ENCODE measurements around the gene USP43.

- TF ChIP-seq EP300 (IDR thresholded peaks at IDR 0.05; ENCODE audit: borderline replicate concordance in 1 of 2, low read depth in 1 of 2, low read length in 1 of 2) (no peak), POLR2AphosphoS5 (IDR thresholded peaks at IDR 0.05; ENCODE audit: low read depth, low read length) (no peak), SMC3 (IDR thresholded peaks at IDR 0.05; ENCODE audit: low read depth, low read length) (no peak), CTCF (IDR thresholded peaks at IDR 0.05) (no peak), RAD21 (IDR thresholded peaks at IDR 0.05; ENCODE audit: low read length) (no peak), NFIC (IDR thresholded peaks at IDR 0.05; ENCODE audit: borderline replicate concordance) (no peak)
- TF ChIP-seq, protein P1, sequence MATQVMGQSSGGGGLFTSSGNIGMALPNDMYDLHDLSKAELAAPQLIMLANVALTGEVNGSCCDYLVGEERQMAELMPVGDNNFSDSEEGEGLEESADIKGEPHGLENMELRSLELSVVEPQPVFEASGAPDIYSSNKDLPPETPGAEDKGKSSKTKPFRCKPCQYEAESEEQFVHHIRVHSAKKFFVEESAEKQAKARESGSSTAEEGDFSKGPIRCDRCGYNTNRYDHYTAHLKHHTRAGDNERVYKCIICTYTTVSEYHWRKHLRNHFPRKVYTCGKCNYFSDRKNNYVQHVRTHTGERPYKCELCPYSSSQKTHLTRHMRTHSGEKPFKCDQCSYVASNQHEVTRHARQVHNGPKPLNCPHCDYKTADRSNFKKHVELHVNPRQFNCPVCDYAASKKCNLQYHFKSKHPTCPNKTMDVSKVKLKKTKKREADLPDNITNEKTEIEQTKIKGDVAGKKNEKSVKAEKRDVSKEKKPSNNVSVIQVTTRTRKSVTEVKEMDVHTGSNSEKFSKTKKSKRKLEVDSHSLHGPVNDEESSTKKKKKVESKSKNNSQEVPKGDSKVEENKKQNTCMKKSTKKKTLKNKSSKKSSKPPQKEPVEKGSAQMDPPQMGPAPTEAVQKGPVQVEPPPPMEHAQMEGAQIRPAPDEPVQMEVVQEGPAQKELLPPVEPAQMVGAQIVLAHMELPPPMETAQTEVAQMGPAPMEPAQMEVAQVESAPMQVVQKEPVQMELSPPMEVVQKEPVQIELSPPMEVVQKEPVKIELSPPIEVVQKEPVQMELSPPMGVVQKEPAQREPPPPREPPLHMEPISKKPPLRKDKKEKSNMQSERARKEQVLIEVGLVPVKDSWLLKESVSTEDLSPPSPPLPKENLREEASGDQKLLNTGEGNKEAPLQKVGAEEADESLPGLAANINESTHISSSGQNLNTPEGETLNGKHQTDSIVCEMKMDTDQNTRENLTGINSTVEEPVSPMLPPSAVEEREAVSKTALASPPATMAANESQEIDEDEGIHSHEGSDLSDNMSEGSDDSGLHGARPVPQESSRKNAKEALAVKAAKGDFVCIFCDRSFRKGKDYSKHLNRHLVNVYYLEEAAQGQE (IDR thresholded peaks at IDR 0.05; ENCODE audit: low read depth, low read length) = no peak
- TF ChIP-seq, protein P2, sequence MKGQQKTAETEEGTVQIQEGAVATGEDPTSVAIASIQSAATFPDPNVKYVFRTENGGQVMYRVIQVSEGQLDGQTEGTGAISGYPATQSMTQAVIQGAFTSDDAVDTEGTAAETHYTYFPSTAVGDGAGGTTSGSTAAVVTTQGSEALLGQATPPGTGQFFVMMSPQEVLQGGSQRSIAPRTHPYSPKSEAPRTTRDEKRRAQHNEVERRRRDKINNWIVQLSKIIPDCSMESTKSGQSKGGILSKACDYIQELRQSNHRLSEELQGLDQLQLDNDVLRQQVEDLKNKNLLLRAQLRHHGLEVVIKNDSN (IDR thresholded peaks at IDR 0.05; ENCODE audit: borderline replicate concordance, low read depth) = no peak
- TF ChIP-seq, protein P3, sequence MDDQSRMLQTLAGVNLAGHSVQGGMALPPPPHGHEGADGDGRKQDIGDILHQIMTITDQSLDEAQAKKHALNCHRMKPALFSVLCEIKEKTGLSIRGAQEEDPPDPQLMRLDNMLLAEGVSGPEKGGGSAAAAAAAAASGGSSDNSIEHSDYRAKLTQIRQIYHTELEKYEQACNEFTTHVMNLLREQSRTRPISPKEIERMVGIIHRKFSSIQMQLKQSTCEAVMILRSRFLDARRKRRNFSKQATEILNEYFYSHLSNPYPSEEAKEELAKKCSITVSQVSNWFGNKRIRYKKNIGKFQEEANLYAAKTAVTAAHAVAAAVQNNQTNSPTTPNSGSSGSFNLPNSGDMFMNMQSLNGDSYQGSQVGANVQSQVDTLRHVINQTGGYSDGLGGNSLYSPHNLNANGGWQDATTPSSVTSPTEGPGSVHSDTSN (IDR thresholded peaks at IDR 0.05) = no peak
- TF ChIP-seq, protein P4, sequence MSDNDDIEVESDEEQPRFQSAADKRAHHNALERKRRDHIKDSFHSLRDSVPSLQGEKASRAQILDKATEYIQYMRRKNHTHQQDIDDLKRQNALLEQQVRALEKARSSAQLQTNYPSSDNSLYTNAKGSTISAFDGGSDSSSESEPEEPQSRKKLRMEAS (IDR thresholded peaks at IDR 0.05; ENCODE audit: low read depth) = no peak
These were observed 83.2 kb downstream of the USP43 start for GRCh38 chr17:9728564-9728963.
